ENCODE results near the gene MAL.

Gene MAL

GRCh38 chr2:95025406-95026319 is at the start of gene MAL:
MAL (plus strand) TSS chr2:95025708; CDS start chr2:95025793, 85 bp downstream.
- TF ChIP-seq, protein P1, sequence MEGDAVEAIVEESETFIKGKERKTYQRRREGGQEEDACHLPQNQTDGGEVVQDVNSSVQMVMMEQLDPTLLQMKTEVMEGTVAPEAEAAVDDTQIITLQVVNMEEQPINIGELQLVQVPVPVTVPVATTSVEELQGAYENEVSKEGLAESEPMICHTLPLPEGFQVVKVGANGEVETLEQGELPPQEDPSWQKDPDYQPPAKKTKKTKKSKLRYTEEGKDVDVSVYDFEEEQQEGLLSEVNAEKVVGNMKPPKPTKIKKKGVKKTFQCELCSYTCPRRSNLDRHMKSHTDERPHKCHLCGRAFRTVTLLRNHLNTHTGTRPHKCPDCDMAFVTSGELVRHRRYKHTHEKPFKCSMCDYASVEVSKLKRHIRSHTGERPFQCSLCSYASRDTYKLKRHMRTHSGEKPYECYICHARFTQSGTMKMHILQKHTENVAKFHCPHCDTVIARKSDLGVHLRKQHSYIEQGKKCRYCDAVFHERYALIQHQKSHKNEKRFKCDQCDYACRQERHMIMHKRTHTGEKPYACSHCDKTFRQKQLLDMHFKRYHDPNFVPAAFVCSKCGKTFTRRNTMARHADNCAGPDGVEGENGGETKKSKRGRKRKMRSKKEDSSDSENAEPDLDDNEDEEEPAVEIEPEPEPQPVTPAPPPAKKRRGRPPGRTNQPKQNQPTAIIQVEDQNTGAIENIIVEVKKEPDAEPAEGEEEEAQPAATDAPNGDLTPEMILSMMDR (conservative IDR thresholded peaks at IDR 0.05; ENCODE audit: control insufficient read depth, insufficient read depth, low read depth, low read length) = no peak
- no peak for DNase-seq (ENCODE audit: low read depth)
- H3K4me3 ChIP-seq (ENCODE audit: control insufficient read depth, low read depth, low read length) = no peak within 1 kb of the TSS

- no peak overlapping the region for H3K4me3 ChIP-seq (ENCODE audit: control insufficient read depth, low read depth, low read length)
- DNase-seq (ENCODE audit: low read depth) = no peak
- TF ChIP-seq, protein P1 (conservative IDR thresholded peaks at IDR 0.05; ENCODE audit: control insufficient read depth, insufficient read depth, low read depth, low read length) = no peak
Observed at GRCh38 chr2:94977826-94978225, 47.7 kb upstream of the MAL start.

DNA sequence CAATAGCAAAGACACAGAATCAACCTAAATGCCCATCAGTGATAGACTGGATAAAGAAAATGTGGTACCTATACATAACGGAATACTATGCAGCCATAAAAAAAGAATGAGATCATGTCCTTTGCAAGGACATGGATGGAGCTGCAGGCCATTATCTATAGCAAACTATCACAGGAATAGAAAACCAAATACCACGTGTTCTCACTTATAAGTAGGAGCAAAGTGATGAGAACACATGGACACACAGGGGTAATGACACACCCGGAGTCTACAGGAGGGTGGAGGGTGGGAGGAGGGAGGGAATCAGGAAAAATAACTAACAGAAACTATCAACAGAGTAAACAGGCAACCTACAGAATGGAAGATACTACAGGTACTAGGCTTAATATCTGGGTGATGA is 46.6 kb upstream of the MAL start:
- DNase-seq (ENCODE audit: low read depth) = no peak
- TF ChIP-seq, protein P1 (conservative IDR thresholded peaks at IDR 0.05; ENCODE audit: control insufficient read depth, insufficient read depth, low read depth, low read length) = no peak
- H3K4me3 ChIP-seq (ENCODE audit: control insufficient read depth, low read depth, low read length) = no peak overlapping the region

DNA sequence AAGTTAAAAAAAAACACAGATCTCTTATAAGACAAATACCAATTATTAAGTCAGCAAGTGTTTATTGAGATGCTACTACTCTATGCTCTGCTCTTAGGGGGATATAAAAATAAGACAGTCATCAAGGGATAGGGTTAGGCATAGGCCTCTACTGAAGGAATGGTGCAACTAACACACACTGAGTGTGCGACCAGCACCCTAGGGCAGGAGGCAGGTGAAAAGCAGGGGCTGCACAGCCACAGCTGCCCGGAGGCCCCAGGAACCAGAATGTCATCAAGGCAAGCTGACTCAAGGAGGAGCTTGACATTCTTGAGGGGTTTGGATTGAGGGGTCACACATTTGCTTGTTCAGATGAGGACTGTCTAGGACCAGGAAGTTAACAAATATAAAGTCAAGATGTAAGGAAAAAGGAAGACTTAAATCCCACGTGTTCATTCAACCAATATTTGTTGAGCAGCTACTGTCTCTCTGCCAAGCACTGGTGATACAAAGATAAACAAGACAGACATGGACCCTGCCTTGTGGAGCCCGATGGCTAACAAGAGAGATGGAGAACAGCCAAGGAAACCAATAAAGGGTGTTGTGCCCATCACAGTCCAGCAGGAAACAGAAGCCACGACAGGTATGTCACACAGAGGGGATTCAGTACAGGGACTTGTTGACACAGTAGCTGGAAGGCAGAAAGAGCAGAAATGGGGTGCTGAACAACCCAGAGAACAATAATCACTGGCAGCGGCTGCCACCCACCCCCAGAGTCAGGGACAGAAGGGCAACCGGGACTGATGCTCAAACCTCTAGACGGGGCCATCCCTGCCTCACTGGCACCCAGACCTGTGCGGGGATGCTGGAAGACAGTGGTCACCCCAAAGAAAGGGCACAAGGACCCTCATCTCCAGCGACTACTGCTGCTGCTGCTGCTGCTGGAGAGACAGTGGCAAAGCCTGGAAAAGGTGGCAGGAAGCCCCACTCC is 45.8 kb upstream of the MAL start:
- no peak for DNase-seq (ENCODE audit: low read depth)
- TF ChIP-seq, protein P1 (conservative IDR thresholded peaks at IDR 0.05; ENCODE audit: control insufficient read depth, insufficient read depth, low read depth, low read length) = no peak
- H3K4me3 ChIP-seq (ENCODE audit: control insufficient read depth, low read depth, low read length) = no peak overlapping the region

- DNase-seq (ENCODE audit: low read depth) = no peak
- TF ChIP-seq, protein P1 (conservative IDR thresholded peaks at IDR 0.05; ENCODE audit: control insufficient read depth, insufficient read depth, low read depth, low read length) = no peak
- no peak overlapping the region for H3K4me3 ChIP-seq (ENCODE audit: control insufficient read depth, low read depth, low read length)
Observed at GRCh38 chr2:94980406-94980805, 45.1 kb upstream of the MAL start.

- TF ChIP-seq, protein P1 (conservative IDR thresholded peaks at IDR 0.05; ENCODE audit: control insufficient read depth, insufficient read depth, low read depth, low read length) = no peak
- H3K4me3 ChIP-seq (ENCODE audit: control insufficient read depth, low read depth, low read length) = no peak overlapping the region
- no peak for DNase-seq (ENCODE audit: low read depth)
Observed at GRCh38 chr2:94982156-94982555, 43.4 kb upstream of the MAL start.

Data from fibroblast of mammary gland (primary cell).